Astrocyte of the cerebellum (primary cell): Measurements from ENCODE around the gene CEP164.

Experiments used
- DNase-seq: peaks from one replicate; pipeline ENCODE4 v3.0.0-alpha.2; 2011; ENCODE audit warnings: low read depth
- H3K4me3 ChIP-seq: 2 replicates; pipeline ENCODE4 v1.5.1; 2011; ENCODE audit warnings: mild to moderate bottlenecking, low read depth, low read length, moderate library complexity
- in situ Hi-C: cut with HindIII; loops from 2 replicates; pipeline ENCODE4 v1.10.0; 2017; ENCODE audit warnings: low sequenced_read_pairs
- TF ChIP-seq, protein P1 (sequence below): IDR thresholded peaks from 2 replicates; pipeline ENCODE4 v1.5.1; 2012; ENCODE audit warnings: low read length, low read depth, moderate library complexity, mild to moderate bottlenecking; ENCODE audit errors: missing control alignments

CEP164 gene

DNA sequence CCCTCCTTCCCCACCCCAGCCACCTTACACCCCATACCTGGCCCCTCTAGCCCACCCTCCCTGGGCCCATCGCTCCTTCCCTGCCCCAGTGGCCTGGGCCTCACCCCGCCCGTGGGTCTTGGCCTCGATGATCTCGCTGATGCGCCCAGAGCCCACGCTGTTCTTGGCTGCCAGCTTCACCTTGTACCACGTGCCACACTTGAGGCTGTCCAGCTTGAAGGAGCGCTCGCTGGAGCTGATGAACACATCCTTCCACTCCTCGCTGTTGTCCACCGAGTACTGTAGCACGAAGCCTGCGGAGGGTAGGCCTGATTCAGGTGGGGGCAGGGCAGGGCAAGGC lies 110.1 kb downstream of the CEP164 start:
- TF ChIP-seq, protein P1, sequence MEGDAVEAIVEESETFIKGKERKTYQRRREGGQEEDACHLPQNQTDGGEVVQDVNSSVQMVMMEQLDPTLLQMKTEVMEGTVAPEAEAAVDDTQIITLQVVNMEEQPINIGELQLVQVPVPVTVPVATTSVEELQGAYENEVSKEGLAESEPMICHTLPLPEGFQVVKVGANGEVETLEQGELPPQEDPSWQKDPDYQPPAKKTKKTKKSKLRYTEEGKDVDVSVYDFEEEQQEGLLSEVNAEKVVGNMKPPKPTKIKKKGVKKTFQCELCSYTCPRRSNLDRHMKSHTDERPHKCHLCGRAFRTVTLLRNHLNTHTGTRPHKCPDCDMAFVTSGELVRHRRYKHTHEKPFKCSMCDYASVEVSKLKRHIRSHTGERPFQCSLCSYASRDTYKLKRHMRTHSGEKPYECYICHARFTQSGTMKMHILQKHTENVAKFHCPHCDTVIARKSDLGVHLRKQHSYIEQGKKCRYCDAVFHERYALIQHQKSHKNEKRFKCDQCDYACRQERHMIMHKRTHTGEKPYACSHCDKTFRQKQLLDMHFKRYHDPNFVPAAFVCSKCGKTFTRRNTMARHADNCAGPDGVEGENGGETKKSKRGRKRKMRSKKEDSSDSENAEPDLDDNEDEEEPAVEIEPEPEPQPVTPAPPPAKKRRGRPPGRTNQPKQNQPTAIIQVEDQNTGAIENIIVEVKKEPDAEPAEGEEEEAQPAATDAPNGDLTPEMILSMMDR, result no peak
- H3K4me3 ChIP-seq, result no peak overlapping the region
- in situ Hi-C loops, result no loop called here
- DNase-seq, result no peak

DNA sequence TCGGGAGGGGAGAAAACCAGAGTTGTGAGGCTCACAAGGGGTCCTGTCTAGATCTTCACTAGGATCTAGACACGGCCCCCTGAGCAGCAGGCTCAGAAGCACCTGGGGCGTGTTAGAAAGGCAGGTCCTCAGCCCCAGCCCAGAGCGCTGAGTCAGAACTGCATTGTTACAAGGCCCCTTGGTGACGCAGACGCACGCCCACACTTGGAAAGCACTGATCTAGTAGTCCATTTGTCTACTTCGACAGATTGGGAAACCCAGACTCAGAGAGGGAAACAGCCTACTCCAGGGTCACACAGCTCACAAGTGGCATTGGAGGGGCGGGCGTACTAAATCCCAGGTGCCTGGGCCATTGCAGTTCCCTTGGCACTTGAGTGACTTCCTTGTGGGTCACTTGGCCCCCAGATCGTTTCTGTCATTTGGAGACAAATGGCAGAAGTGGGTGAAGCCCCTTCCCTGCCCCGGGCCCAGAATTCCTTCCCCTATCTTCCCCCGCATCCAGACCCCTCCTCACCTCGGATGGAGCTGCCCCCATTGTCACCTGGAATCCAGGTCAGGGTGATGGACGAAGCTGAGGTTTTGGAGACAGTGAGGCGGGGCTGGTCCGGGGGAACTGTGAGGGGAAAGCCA lies 110.8 kb downstream of the CEP164 start:
- in situ Hi-C loops, result no loop called here
- TF ChIP-seq, protein P1, result no peak
- DNase-seq, result no peak
- no peak overlapping the region for H3K4me3 ChIP-seq

DNA sequence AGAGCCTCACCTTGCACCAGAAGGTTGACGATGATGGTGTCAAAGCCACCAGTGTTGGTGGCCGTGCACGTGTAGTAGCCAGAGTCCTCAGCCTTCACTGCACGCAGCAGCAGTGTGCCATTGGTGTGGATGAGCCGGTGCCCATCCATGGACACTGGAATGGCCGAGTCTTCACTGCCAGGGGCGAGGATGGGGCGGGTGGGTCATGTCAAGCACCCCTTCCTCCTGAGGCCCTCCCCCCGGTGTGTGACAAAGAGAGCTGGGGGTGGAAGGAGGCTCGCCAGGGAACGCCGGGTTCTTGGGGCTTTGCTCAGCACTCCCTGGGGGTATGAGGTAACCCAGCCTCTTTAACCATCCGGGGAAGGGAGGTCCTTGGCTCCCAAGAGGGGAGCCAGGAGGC lies 111.6 kb downstream of the CEP164 start:
- no peak overlapping the region for H3K4me3 ChIP-seq
- in situ Hi-C loops, result no loop called here
- DNase-seq, result no peak
- TF ChIP-seq, protein P1, result no peak

GRCh38 chr11:117440258-117440657 lies 112.6 kb downstream of the CEP164 start:
- TF ChIP-seq, protein P1, result no peak
- no peak for DNase-seq
- no peak overlapping the region for H3K4me3 ChIP-seq
- in situ Hi-C loops, result loop anchor here (5.0 kb wide), 1 partner anchor 142 kb away; no protein-coding TSS in a partner anchor

DNA sequence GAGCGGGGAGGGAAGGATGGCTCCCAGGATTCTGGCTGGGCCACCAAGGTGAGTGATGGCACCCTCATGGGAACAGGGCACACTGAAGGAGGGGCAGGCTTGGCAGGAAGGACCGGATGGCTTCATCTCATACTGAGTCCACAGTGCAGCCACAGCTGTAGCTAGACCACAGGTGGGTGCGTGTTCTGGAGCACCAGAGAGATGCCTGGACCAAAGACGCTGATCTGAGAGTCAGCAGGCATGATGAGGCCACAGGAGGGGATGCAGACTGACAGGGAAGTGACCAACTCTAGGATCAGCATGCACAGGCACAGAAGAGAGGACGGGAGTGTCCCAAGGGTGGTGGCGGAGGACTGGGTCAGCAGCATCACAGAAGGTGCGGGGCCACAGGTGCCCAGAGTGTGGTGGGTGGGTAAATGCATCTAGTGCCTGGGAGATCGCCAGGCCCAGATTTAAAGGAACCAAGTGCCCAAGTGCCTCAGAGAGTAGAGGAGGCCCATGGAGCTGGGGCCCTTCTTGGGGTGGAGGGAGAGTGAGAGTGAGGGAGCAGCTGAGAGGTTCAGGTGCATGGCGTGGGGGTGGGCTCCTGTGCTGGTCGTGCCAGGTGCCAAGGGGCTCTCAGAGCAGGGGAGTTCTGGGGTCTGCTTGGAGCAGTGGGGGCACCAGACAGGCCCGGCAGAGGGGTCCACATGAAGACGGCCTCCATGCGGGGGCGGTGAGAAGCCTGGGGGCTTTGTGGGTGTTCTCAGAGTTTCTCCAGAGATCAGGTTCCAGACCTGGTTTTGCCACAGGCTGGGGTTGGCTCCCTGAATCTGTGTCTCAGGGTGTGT lies 113.7 kb downstream of the CEP164 start:
- no peak for DNase-seq
- no peak overlapping the region for H3K4me3 ChIP-seq
- in situ Hi-C loops, result loop anchor here (5.0 kb wide), 1 partner anchor 141 kb away; no protein-coding TSS in a partner anchor
- TF ChIP-seq, protein P1, result no peak

- no peak for DNase-seq
- TF ChIP-seq, protein P1, result no peak
- in situ Hi-C loops, result loop anchor here (5.0 kb wide), 1 partner anchor 140 kb away; no protein-coding TSS in a partner anchor
- H3K4me3 ChIP-seq, result no peak overlapping the region
Observed at GRCh38 chr11:117442049-117442868, 114.6 kb downstream of the CEP164 start.
